NCI-H2081 (cell line): ENCODE results near the gene CAVIN1.
A peak's percentile ranks its signal among the peaks of the same experiment; 100 is the strongest.
"Not testable (repeated sequence)": the region's sequence is repeated elsewhere in the genome, so short reads cannot be mapped to it uniquely, and the experiment has no call there.

Experiments used
- DNase-seq, 2 experiments: peaks; one replicate each; lab custom pipeline; 2025; lab: John Stamatoyannopoulos, UW

Gene CAVIN1, protein sequence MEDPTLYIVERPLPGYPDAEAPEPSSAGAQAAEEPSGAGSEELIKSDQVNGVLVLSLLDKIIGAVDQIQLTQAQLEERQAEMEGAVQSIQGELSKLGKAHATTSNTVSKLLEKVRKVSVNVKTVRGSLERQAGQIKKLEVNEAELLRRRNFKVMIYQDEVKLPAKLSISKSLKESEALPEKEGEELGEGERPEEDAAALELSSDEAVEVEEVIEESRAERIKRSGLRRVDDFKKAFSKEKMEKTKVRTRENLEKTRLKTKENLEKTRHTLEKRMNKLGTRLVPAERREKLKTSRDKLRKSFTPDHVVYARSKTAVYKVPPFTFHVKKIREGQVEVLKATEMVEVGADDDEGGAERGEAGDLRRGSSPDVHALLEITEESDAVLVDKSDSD

DNA sequence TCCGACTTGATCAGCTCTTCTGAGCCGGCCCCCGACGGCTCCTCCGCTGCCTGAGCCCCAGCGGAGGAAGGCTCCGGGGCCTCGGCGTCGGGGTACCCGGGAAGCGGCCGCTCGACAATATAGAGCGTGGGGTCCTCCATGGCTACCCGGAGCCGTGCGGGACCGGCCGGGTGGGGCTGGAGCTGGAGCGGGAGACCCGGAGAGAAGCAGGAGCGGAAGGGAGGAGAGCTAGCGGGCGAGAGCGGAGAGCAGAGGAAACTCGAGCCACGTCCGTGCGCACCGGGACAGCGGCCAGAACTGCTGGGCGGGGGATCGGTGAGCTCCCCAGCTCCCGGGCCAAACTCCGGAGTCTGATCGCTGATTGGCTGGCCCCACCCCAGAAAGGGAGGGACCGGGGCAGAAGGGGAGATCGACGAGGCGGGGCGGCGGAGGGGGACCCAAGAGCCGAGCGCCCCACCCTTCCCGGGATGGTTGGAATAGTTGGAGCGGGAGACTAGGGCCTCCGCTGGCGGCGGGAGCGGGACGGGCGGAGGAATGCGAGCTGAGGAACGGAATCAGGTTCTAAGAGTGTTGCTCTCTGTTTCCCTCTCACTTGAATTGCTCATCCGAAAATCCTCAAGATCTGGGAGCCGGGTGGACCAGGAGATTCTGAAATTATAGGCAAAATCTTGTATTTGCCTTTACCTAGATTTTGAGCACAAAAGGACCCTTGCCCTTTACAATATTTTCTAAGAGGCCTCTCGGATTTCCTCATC is at the start of gene CAVIN1:
Gene CAVIN1, minus strand, starts transcription at position 299 of the 755 bp plus-strand sequence. Its CDS starts 159 bp downstream, at position 140.
- DNase-seq: peak; percentile 47 to 49

DNA sequence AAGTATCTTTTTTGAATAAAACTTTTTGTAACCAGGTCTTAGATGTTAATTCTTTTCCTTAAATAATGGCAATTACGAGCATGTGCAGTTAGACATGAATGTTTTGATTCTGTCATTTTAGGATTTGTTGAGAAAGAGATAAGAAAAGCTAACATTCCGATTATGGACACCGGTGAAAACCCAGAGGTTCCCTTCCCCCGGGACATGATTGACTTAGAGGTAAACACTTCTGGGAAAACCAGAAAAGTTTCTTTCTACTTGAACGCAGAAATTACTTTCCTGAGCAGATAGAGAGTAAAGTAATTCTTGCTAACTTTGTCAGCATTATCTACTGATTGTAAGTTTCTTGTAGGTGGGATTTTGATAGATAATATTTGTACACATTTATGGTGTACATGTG is 44.8 kb upstream of the CAVIN1 start:
- DNase-seq: no peak

DNA sequence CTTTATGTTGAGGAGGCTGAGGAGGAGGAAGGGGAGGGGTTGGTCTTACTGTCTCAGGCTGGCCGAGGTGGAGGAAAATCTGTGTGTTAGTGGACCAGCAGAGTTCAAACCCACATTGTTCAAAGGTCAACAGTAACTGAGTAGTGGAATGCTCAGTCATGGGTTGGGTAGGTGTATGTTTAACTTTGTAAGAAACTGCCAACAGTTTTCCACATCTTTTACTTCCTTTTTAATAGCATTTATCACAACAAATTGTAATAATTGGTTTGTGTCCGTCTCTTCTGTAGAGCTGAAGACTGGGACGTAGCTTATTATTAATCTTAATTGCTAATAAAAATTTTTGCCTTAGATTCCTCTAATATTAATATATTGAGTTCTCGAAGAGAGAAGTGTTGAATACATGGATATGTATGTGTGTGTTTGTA is 40.9 kb upstream of the CAVIN1 start:
- no peak for DNase-seq

DNA sequence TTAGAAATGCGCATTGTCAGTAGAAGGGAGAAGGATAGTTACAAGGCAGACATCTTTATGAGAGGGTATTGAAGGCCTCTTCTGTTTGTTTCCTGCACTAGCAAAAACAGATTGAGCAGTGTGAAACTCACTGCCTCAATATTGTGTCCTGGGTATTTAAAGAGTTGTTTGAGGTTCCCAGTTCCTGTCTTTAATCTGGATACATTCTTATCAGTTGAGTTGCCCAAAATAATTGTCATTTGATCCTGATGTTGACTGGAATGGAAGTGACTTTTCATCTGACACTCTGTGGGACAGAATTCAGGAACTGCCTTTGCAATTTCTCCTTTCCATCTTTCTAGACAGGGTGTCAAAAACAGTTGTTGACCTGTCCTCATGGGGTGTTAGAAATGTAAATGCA is 37.3 kb upstream of the CAVIN1 start:
- DNase-seq: no peak

DNA sequence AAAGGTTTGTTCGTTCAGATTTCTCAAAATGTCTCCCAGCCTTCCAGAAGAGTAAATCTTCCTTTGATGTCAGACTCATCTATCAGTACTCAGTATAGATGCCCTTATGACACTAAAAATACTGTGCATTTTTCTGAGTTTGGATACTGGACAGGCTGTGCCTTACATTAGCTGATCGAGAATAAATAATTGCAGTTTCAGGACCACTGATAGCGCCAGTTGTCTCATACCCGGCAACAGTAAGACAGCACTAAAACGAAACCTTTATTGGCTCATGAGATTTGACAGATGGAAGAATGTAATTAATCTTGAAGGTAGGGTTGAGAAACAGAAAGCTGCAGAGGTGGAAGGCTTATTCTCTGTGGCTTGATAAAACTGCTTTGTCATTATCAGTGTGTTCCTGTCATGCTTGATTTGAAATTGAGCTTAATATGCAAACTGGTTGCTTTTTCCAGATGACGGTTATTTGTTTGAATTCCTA is 36.8 kb upstream of the CAVIN1 start:
- DNase-seq: no peak

DNA sequence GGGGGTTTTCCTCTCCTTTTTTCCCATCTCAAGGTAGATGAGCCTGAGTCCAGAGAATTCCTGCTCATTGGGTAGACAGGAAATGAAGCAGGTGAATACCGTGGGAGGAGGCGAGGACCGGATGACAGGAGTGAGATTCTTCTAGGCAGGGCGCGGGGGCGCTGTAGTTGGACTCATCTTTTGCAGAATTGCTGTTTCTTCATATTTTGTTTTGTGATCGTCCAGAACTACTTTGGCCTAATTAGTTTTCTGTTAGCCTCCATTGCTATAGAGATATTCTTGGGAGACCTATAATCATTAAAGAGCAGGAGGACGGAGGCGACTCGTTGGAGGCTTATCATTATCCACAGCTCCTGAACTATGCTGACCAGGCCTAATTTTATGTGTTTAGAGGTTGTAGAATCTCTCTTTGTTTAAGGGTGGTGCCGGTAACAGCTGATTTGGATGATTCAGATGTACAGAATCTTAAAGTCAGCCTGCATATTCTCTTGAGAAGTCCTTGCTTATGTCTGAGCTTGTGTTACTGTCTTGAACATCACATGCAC is 36.3 kb upstream of the CAVIN1 start:
- DNase-seq: peak; percentile 48 to 79

DNA sequence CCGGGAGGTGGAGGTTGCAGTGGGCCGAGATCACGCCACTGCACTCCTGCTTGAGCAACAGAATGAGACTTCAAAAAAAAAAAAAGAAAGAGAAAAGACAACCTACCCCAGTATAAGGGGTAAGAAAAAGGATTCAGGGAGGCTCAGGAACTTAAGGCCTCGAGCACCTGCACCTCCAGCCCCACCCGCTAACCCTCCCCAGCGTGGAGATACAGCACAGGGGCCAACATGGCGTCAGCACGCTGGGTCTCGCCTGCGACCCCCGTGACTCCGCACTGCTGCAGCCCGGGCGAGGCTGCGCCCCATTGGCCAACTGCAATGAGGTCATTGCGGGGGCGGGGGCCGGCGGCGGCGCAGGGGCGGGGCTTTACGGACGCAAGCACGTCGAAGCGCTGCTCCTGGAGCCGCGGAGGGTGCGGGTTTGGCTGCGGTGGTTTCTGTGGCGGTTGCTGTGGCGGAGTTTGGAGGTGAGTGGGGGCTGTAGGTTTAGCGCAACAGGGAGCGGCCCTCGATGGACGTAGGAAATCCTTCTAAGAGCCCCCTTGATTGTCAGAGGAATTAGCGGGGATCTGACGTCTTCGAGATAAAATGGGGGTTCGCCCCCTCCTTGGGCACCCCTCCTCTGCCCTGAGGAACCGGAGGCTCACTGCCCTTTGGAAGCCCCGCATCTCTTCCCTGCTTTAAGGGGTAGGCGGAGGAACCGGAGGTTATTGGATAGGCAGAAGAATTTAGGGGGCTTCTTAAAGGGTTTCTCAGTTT is 35.6 kb upstream of the CAVIN1 start, which contains the start of gene ATP6V0A1:
Gene ATP6V0A1, plus strand, starts transcription at position 382 of the 759 bp plus-strand sequence. CDS start 2,017 bp downstream, outside the sequence.
- peak; percentile 94 to 95 for DNase-seq

DNA sequence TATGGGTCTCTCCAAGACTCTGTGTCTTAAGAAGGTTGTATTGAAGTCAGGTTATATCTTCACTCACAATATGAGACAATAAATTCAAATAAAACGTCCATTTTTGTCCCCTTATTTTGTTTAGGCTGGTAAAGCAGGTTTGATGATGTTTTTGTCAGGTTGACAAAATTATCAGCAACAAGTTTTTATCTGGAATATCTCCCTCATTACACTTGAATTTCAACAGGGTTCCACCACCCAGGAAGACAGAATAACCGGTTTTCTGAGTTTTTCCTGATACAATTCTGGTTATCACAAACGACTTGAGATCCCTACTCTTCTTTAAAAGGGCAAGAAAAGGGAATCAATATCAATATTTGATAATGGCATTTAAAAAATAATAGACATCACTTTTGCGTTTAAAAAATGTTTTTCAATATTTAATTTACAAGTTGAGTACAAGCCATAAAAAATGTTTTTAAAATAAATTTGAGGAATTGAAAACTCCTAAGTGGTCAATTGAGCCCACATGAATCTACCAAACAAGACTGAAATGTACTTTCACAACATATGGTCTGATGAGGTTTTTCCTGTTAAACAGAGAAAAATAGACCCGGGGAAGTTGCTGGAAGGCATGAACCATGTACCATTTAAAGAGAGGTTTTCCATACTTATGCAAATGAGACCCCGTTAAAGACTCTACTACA is 34.2 kb upstream of the CAVIN1 start:
- no peak for DNase-seq

DNA sequence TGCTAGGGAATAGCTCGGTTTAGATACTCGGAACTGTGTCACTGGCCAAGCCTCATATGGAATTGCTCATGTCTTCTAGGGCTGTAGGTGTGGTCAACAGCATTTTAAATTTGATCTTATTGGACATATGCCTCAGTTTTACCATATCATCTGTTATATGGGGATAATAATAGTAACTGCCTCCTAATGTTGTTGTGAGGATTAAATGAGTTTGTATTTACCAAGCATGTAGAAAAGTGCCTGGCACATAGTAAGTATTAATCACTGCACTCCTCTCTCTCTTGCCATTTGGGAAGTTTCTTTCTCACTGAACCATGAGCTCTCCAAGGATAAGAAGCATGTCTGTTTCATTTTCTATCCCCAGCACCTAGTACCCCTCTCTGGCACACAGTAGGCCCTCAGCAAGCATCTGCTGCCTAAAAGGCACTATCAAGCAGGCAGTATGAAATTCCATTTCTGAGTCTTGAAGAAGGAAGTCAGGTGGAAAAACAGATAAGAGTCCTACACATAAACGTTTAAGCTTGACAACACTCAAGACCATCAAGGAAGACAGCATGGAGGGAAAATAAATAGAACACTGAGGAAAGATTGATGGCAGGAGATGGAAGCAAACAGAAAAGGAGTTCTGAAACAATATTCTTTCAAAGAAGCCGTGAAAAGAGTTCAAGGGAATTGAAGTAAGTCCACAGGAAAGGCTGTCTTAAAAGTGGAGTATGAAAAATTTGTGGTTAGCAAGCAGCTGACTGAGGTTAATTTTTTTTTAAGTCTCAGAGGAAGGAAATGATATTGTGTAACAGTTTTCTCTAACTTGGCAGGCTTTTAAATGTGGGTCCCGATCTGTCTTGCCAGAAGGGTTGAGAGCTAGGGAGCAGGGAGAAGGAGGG is 33.4 kb upstream of the CAVIN1 start:
- DNase-seq: no peak

DNA sequence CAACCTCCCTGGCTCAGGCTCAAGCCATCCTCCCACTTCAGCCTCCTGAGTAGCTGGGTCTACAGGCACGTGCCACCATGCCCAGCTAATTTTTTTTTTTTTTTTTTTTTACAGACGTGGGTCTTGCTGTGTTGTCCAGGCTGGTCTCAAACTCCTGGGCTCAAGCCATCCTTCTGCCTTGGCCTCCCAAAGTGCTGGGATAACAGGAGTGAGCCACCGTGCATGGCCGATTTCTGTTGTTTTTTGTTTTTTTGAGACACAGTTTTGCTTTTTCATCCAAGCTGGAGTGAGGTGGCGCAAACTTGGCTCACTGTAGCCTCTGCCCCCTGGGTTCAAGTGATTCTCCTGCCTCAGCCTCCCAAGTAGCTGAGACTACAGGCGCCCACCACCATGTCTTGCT is 31.9 kb upstream of the CAVIN1 start:
- not testable (repeated sequence) for DNase-seq

DNA sequence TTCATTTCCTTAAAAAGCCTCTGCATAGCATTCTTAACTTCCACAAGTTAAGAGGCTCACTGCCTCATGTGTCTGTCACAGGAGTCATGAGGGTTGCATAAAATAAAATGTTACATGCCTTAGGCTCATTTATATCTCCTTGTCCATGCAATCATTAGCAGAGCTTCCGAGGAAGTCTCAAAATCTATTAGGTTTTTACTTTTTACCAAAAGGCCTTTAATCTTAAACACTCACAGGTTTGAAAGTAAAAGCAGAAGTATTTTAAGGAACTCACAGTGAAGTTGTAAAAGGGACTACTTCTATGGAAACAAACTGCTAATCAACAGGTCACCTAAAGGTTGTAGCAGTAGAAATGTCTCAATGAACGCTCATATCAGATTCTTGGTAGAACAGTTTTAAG is 30.4 kb upstream of the CAVIN1 start:
- no peak for DNase-seq

DNA sequence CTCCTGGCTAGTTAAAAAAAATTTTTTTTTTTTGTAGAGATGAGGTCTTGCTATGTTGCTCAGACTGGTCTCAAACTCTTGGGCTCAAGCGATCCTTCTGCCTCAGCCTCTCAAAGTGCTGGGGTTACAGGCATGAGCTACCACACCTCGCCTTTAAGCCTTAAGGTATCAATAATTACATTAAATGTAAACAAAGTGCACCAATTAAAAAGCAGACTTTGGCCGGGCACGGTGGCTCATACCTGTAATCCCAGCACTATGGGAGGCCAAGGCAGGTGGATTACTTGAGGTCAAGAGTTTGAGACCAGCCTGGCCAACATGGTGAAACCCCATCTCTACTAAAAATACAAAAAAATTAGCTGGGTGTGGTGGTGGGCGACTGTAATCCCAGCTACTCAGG is 28.2 kb upstream of the CAVIN1 start:
- DNase-seq: not testable (repeated sequence)

DNA sequence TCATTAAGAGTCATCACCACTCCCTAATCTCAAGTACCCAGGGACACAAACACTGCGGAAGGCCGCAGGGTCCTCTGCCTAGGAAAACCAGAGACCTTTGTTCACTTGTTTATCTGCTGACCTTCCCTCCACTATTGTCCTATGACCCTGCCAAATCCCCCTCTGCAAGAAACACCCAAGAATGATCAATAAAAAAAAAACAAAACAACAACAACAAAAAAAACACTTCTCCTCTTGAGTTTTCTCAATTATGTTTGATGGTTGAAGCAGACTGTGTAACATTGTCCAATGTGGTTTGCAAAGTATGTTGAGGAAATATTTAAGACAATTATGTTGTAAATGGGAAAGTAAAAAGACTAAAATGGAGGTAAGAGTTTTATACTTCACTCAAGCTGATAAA is 26.8 kb upstream of the CAVIN1 start:
- not testable (repeated sequence) for DNase-seq

DNA sequence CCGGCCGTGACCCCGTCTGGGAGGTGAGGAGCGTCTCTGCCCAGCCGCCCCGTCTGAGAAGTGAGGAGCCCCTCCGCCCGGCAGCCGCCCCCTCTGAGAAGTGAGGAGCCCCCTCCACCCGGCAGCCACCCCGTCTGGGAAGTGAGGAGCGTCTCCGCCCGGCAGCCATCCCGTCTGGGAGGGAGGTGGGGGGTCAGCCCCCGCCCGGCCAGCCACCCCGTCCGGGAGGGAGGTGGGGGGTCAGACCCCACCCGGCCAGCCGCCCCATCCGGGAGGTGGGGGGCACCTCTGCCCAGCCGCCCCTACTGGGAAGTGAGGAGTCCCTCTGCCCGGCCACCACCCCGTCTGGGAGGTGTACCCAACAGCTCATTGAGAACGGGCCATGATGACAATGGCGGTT is 26.1 kb upstream of the CAVIN1 start:
- DNase-seq: not testable (repeated sequence)

DNA sequence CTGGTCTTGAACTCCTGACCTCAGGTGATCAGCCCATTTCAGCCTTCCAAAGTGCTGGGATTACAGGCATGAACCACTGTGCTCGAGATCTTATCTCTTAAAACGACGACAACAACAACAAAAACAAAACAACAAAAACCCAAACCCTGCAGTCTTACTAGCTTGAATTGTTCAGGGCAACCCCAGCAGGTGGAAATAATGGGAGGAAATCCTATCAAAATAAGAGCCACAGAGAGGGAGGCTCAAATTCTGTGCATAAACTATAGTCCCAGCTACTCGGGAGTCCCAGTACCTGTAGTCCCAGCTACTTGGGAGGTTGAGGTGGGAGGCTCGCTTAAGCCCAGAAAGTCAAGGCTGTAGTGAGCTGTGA is 19.1 kb upstream of the CAVIN1 start:
- no peak for DNase-seq

DNA sequence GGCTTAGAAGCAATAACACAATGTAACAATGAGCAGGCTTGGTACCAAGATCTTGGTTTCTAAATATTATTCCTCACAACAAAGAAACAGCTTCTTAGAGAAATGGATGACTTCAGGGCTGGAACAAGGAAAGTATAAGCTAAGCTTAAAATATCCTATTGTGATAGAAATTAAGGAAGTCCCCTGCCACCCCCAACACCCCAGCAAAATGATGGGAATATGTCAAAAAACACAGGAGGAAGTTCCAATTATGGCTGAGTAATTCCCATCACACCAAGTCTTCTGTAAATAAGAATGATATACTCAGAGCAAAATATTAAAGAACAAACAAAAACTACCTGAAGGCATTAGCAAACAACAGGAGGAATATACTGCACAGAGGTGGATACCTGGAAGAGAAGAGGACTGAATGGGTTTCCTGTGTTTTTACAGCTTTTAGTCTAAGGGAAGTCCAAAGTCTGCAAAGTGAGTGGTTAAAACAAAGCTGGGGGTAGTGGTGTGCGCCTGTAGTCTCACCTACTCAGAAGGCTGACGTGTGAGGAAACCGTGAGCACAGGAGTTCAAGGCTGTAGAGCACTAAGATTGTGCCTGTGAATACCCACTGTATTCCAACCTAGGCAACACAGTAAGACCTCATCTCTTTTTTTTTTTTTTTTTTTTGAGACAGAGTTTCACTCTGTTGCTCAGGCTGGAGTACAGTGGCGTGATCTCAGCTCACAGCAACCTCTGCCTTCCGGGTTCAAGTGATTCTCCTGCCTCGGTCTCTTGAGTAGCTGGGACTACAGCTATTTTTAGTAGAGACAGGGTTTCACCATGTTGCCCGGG is 18.5 kb upstream of the CAVIN1 start:
- DNase-seq: no peak

DNA sequence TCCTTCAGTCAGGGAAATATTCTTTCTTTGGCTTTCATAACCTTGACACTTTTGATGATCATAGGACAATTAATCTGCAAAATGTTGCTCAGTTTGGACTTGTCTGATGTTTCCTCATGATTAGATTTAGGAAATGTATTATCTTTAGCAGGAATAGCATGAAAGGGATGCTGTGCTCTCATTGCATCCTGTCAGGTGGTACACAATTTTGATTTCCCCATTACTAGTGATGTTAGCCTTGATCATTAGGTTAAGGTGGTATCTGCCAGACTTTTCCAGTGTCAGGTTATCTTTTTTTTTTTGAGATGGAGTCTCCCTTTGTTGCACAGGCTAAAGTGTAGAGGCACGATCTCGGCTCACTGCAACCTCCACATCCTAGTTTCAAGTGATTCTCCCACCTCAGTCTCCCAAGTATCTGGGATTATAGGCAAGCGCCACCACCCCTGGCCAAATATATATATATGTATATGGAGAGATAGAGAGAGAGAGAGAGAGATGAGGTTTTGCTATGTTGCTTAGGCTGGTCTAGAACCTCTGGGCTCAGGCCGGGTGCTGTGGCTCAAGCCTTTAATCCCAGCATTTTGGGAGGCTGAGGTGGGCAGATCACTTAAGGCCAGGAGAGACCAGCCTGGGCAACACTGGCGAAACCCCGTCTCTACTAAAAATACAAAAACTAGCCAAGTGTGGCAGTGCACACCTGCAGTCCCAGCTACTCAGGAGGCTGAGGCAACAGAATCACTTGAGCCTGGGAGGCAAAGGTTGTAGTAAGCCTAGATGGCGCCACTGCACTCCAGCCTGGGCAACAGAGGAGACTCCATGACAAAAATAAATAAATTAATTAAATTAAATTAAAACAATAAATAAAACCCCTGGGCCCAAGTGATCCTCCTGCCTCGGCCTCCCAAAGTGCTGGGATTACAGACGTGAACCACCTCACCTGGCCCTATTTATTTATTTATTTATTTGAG is 15.8 kb upstream of the CAVIN1 start:
- no peak for DNase-seq

DNA sequence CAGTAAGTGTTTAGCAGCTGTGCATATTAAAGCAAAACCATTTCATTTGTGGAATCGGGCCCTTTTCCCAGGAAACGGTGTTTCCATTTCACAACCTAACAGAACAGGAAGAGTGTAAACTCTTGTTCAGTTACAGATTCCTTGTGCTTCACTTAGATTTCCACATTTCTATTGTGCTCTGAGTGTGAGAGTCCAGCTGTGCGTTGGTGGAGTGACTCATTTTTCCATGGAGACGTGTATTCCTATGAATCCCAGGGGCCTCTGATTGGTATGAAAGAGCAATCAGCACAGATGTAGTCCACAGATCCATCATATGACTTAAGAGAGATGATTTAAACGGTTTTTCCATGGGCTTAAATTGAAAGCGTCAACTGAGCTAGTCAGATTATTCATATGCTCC is 13.3 kb upstream of the CAVIN1 start:
- DNase-seq: no peak
